Trophoblast cell (in vitro differentiated cells and primary cell): ENCODE results near the gene MAP3K20.

Experiments used
- DNase-seq, 2 donors: peaks; one replicate each; pipeline ENCODE4 v3.0.0-alpha.2; 2016
- H2AFZ ChIP-seq: 2 replicates; pipeline ENCODE4 v1.6.1; 2013; ENCODE audit warnings: low read length, moderate library complexity, mild to moderate bottlenecking; ENCODE audit not compliant: insufficient read depth, poor library complexity
- H2AK5ac ChIP-seq: 2 replicates; pipeline ENCODE4 v1.6.1; 2013; ENCODE audit warnings: mild to moderate bottlenecking, low read length
- H2BK120ac ChIP-seq: 2 replicates; pipeline ENCODE4 v1.6.1; 2013; ENCODE audit warnings: low read length, mild to moderate bottlenecking, moderate library complexity; ENCODE audit not compliant: insufficient read depth, poor library complexity
- H2BK12ac ChIP-seq: 2 replicates; pipeline ENCODE4 v1.6.1; 2013; ENCODE audit warnings: mild to moderate bottlenecking, low read length, moderate library complexity
- H2BK5ac ChIP-seq: 2 replicates; pipeline ENCODE4 v1.6.1; 2013; ENCODE audit warnings: low read length, low read depth, moderate library complexity, mild to moderate bottlenecking; ENCODE audit not compliant: poor library complexity
- H3K14ac ChIP-seq: 2 replicates; pipeline ENCODE4 v1.6.1; 2013; ENCODE audit warnings: mild to moderate bottlenecking, low read length
- H3K18ac ChIP-seq: 2 replicates; pipeline ENCODE4 v1.6.1; 2013; ENCODE audit warnings: mild to moderate bottlenecking, low read length
- H3K23ac ChIP-seq: 2 replicates; pipeline ENCODE4 v1.6.1; 2013; ENCODE audit warnings: low read length
- H3K27ac ChIP-seq: 2 replicates; pipeline ENCODE4 v1.5.1; 2013; ENCODE audit warnings: low read depth, mild to moderate bottlenecking, inconsistent platforms, low read length, moderate library complexity
- H3K27me3 ChIP-seq: 2 replicates; pipeline ENCODE4 v1.6.1; 2013; ENCODE audit warnings: inconsistent platforms, mild to moderate bottlenecking, low read length, moderate library complexity; ENCODE audit not compliant: insufficient read depth
- H3K36me3 ChIP-seq, 2 experiments: 1 replicate in 1 of 2; 2 replicates in 1 of 2; pipeline ENCODE4 v1.6.1; 2013; ENCODE audit warnings: low read length in 2 of 2, mild to moderate bottlenecking in 2 of 2, moderate library complexity in 1 of 2; ENCODE audit not compliant: insufficient read depth in 2 of 2, control insufficient read depth in 1 of 2
- H3K4ac ChIP-seq: 2 replicates; pipeline ENCODE4 v1.6.1; 2013; ENCODE audit warnings: low read depth, mild to moderate bottlenecking, low read length, moderate library complexity
- H3K4me1 ChIP-seq, 2 experiments: 1 replicate in 1 of 2; 2 replicates in 1 of 2; pipeline ENCODE4 v1.6.1; 2013; ENCODE audit warnings: low read length in 2 of 2, mild to moderate bottlenecking in 2 of 2, moderate library complexity in 1 of 2; ENCODE audit not compliant: insufficient read depth in 2 of 2, control insufficient read depth in 1 of 2
- H3K4me2 ChIP-seq: 2 replicates; pipeline ENCODE4 v1.6.1; 2013; ENCODE audit warnings: inconsistent platforms, mild to moderate bottlenecking, low read length, moderate library complexity
- H3K4me3 ChIP-seq: 2 replicates; pipeline ENCODE4 v1.5.1; 2013; ENCODE audit warnings: mild to moderate bottlenecking, low read depth, low read length, inconsistent platforms
- H3K79me1 ChIP-seq: one replicate; pipeline ENCODE4 v1.6.1; 2013; ENCODE audit warnings: low read length
- H3K79me2 ChIP-seq: 2 replicates; pipeline ENCODE4 v1.6.1; 2013; ENCODE audit warnings: low read length, mild to moderate bottlenecking; ENCODE audit not compliant: control insufficient read depth, insufficient read depth, poor library complexity
- H3K9ac ChIP-seq: 2 replicates; pipeline ENCODE4 v1.6.1; 2013; ENCODE audit warnings: mild to moderate bottlenecking, low read length
- H3K9me3 ChIP-seq: 2 replicates; pipeline ENCODE4 v1.6.1; 2013; ENCODE audit warnings: low read depth, mild to moderate bottlenecking, control low read depth, inconsistent platforms, low read length; ENCODE audit not compliant: insufficient read depth
- H4K12ac ChIP-seq: 2 replicates; pipeline ENCODE4 v1.6.1; 2013; ENCODE audit warnings: low read depth, mild to moderate bottlenecking, low read length, moderate library complexity
- H4K8ac ChIP-seq: 2 replicates; pipeline ENCODE4 v1.6.1; 2013; ENCODE audit warnings: low read depth, mild to moderate bottlenecking, low read length, moderate library complexity
- H4K91ac ChIP-seq: one replicate; pipeline ENCODE4 v1.6.1; 2013; ENCODE audit warnings: low read depth, mild to moderate bottlenecking, low read length, moderate library complexity
- WGBS: extraction: QIAGEN DNeasy Blood & Tissue Kit; methylation state at CpG from one replicate; pipeline ENCODE4 v1.1.7; 2013; ENCODE audit warnings: missing lambda C conversion rate; ENCODE audit not compliant: insufficient read length, insufficient coverage; ENCODE audit errors: extremely low coverage; 5-methylcytosine and 5-hydroxymethylcytosine counted together

Gene MAP3K20

GRCh38 chr2:173136067-173136466, 60.4 kb downstream of the MAP3K20 start:
- H3K79me1 ChIP-seq = no peaks in the 10 kb centered on the region
- H3K4ac ChIP-seq = no peak overlapping the region
- no peak overlapping the region for H2BK12ac ChIP-seq
- H3K36me3 ChIP-seq = no peaks in the 10 kb centered on the region
- no peak overlapping the region for H4K8ac ChIP-seq
- H2AFZ ChIP-seq = no peak overlapping the region
- DNase-seq = no peak
- H3K79me2 ChIP-seq = no peaks in the 10 kb centered on the region
- H2AK5ac ChIP-seq = no peak overlapping the region
- no peak overlapping the region for H3K14ac ChIP-seq
- no peak overlapping the region for H4K12ac ChIP-seq
- no peak overlapping the region for H3K4me3 ChIP-seq
- no peak overlapping the region for H2BK5ac ChIP-seq
- no peak overlapping the region for H3K4me2 ChIP-seq
- H4K91ac ChIP-seq = no peak overlapping the region
- no peaks in the 10 kb centered on the region for H3K27me3 ChIP-seq
- H3K4me1 ChIP-seq = peaks cover 0 to 2% of the 10 kb centered on the region in 2 experiments
- H2BK120ac ChIP-seq = no peak overlapping the region
- H3K9me3 ChIP-seq = no peaks in the 10 kb centered on the region
- no peak overlapping the region for H3K23ac ChIP-seq
- H3K27ac ChIP-seq = no peak overlapping the region
- no peak overlapping the region for H3K18ac ChIP-seq
- WGBS = no CpG with 5 or more reads among the region's 2 CpGs
- H3K9ac ChIP-seq = no peak overlapping the region

- no peak overlapping the region for H3K9ac ChIP-seq
- no peak overlapping the region for H3K23ac ChIP-seq
- H2AFZ ChIP-seq = no peak overlapping the region
- H3K79me1 ChIP-seq = no peaks in the 10 kb centered on the region
- no peak overlapping the region for H4K91ac ChIP-seq
- no peak overlapping the region for H3K4me2 ChIP-seq
- H3K36me3 ChIP-seq = no peaks in the 10 kb centered on the region
- no peaks in the 10 kb centered on the region for H3K9me3 ChIP-seq
- H3K79me2 ChIP-seq = no peaks in the 10 kb centered on the region
- no peak overlapping the region for H4K8ac ChIP-seq
- no peak overlapping the region for H3K4ac ChIP-seq
- H2BK5ac ChIP-seq = no peak overlapping the region
- no peak overlapping the region for H3K4me3 ChIP-seq
- WGBS = no CpG with 5 or more reads among the region's 2 CpGs
- H3K27me3 ChIP-seq = no peaks in the 10 kb centered on the region
- H4K12ac ChIP-seq = no peak overlapping the region
- no peak overlapping the region for H2AK5ac ChIP-seq
- DNase-seq = no peak
- H3K4me1 ChIP-seq = peaks cover 0 to 2% of the 10 kb centered on the region in 2 experiments
- H3K14ac ChIP-seq = no peak overlapping the region
- H3K27ac ChIP-seq = no peak overlapping the region
- H2BK120ac ChIP-seq = no peak overlapping the region
- no peak overlapping the region for H2BK12ac ChIP-seq
- no peak overlapping the region for H3K18ac ChIP-seq
Observed at GRCh38 chr2:173136599-173136998, 61.0 kb downstream of the MAP3K20 start.

GRCh38 chr2:173137610-173138009, 62.0 kb downstream of the MAP3K20 start:
- H3K4me1 ChIP-seq = peaks cover 0 to 2% of the 10 kb centered on the region in 2 experiments
- H3K36me3 ChIP-seq = no peaks in the 10 kb centered on the region
- H2BK12ac ChIP-seq = no peak overlapping the region
- no peak overlapping the region for H3K4ac ChIP-seq
- no peak overlapping the region for H4K8ac ChIP-seq
- H2AFZ ChIP-seq = no peak overlapping the region
- H3K4me2 ChIP-seq = no peak overlapping the region
- no peak overlapping the region for H2BK5ac ChIP-seq
- no peak overlapping the region for H2AK5ac ChIP-seq
- no peak overlapping the region for H3K14ac ChIP-seq
- no peaks in the 10 kb centered on the region for H3K9me3 ChIP-seq
- H3K27me3 ChIP-seq = no peaks in the 10 kb centered on the region
- no peak overlapping the region for H2BK120ac ChIP-seq
- H3K18ac ChIP-seq = no peak overlapping the region
- H4K12ac ChIP-seq = no peak overlapping the region
- no peak for DNase-seq
- H3K79me2 ChIP-seq = no peaks in the 10 kb centered on the region
- H4K91ac ChIP-seq = no peak overlapping the region
- WGBS = no CpG with 5 or more reads among the region's 3 CpGs
- H3K79me1 ChIP-seq = no peaks in the 10 kb centered on the region
- H3K4me3 ChIP-seq = no peak overlapping the region
- no peak overlapping the region for H3K9ac ChIP-seq
- H3K27ac ChIP-seq = no peak overlapping the region
- no peak overlapping the region for H3K23ac ChIP-seq

- H3K79me1 ChIP-seq = no peaks in the 10 kb centered on the region
- H3K18ac ChIP-seq = no peak overlapping the region
- no peak overlapping the region for H2AK5ac ChIP-seq
- H2BK5ac ChIP-seq = no peak overlapping the region
- no peak overlapping the region for H2BK12ac ChIP-seq
- no CpG with 5 or more reads among the region's 3 CpGs for WGBS
- no peak overlapping the region for H2AFZ ChIP-seq
- H3K4me1 ChIP-seq = peaks cover 0 to 2% of the 10 kb centered on the region in 2 experiments
- no peak overlapping the region for H3K4ac ChIP-seq
- no peak overlapping the region for H4K8ac ChIP-seq
- H3K36me3 ChIP-seq = peaks cover 0 to 1% of the 10 kb centered on the region in 2 experiments
- no peak overlapping the region for H3K14ac ChIP-seq
- H3K9me3 ChIP-seq = peaks cover 2% of the 10 kb centered on the region
- no peak overlapping the region for H3K4me2 ChIP-seq
- no peak overlapping the region for H3K27ac ChIP-seq
- H3K27me3 ChIP-seq = no peaks in the 10 kb centered on the region
- H3K9ac ChIP-seq = no peak overlapping the region
- DNase-seq = no peak
- H4K12ac ChIP-seq = no peak overlapping the region
- H4K91ac ChIP-seq = no peak overlapping the region
- H3K23ac ChIP-seq = no peak overlapping the region
- no peaks in the 10 kb centered on the region for H3K79me2 ChIP-seq
- H3K4me3 ChIP-seq = no peak overlapping the region
- H2BK120ac ChIP-seq = no peak overlapping the region
Observed at GRCh38 chr2:173138962-173139361, 63.3 kb downstream of the MAP3K20 start.
